Erythroblast (primary cell): ENCODE results near the gene FDXACB1.

Experiments used
- GATA1 ChIP-seq: IDR thresholded peaks from 2 replicates; pipeline ENCODE4 v1.6.1; 2011; ENCODE audit warnings: low read depth, mild to moderate bottlenecking, control low read depth, low read length, moderate library complexity
- POLR2A ChIP-seq: IDR thresholded peaks from 2 replicates; pipeline ENCODE4 v1.6.1; 2011; ENCODE audit warnings: mild to moderate bottlenecking, low read length

- TF ChIP-seq POLR2A: no peak
- no peak for TF ChIP-seq GATA1
Observed at GRCh38 chr11:111910676-111911562, 32.0 kb upstream of the FDXACB1 start.
